Thyroid gland (tissue), 4 donors: ENCODE data around the gene DTD1. TPM values are rescaled to one million over a fixed set of nuclear protein-coding genes. Genes with fewer than 3 reads are reported as not detected.
"Not testable (repeated sequence)": the region's sequence is repeated elsewhere in the genome, so short reads cannot be mapped to it uniquely, and the experiment has no call there.

ENCODE experiments used
- DNase-seq, 2 donors: peaks; one replicate each; pipeline ENCODE4 v3.0.0-alpha.2; 2019
- H3K27ac ChIP-seq, 3 donors: fragments of 200-600 bp; sonication (generic); 1 replicate in 2 of 3; 2 replicates in 1 of 3; pipeline ENCODE4 v1.5.1; 2016 to 2019; ENCODE audit warnings: mild to moderate bottlenecking in 1 of 3, moderate library complexity in 1 of 3
- H3K27me3 ChIP-seq: fragments of 200-600 bp; sonication (generic); one replicate; pipeline ENCODE4 v1.5.1; 2019
- H3K36me3 ChIP-seq, 2 donors: fragments of 200-600 bp; sonication (generic); one replicate each; pipeline ENCODE4 v1.5.1; 2016 to 2019
- H3K4me1 ChIP-seq, 2 donors: fragments of 200-600 bp; sonication (generic); one replicate each; pipeline ENCODE4 v1.5.1; 2017 to 2019
- H3K4me3 ChIP-seq, 3 donors: fragments of 200-600 bp; sonication (generic); replicated peaks in 1 of 3; 1 replicate in 2 of 3; 2 replicates in 1 of 3; pipeline ENCODE4 v1.5.1; 2016; ENCODE audit warnings: mild to moderate bottlenecking in 1 of 3
- H3K9me3 ChIP-seq: fragments of 200-600 bp; sonication (generic); one replicate; pipeline ENCODE4 v1.5.1; 2017
- POLR2A ChIP-seq, 2 donors: fragments of 450-650 bp; IDR thresholded peaks; one replicate each; pipeline ENCODE4 v1.6.1; 2017; ENCODE audit warnings: antibody characterized with exemption in 2 of 2, mild to moderate bottlenecking in 2 of 2, moderate library complexity in 1 of 2
- WGBS, 2 donors: methylation state at CpG; one replicate each; pipeline ENCODE4 v1.1.5; 2017; 5-methylcytosine and 5-hydroxymethylcytosine counted together
- intact Hi-C: fragments of 100-400 bp; cut with DNase I; formaldehyde crosslinking; loops from one replicate; pipeline ENCODE4 v1.15.1; 2023
- total RNA-seq, 4 donors: library from RNA; depleted of rRNA; stranded (reverse); fragments of >200 nt; gene quantifications; one replicate each; pipeline ENCODE4 v1.2.3, GENCODE V29; 2016
- TF ChIP-seq, protein P1 (sequence below), 6 experiments: fragments of 200-600 bp in 3 of 6; fragments of 450-650 bp in 3 of 6; sonication (generic) in 3 of 6; IDR thresholded peaks; one replicate each; pipeline ENCODE4 v1.5.1; 2016 to 2019; ENCODE audit warnings: antibody characterized with exemption in 6 of 6, mild to moderate bottlenecking in 2 of 6, inconsistent platforms in 1 of 6, moderate library complexity in 1 of 6

Gene DTD1
- total RNA-seq, 4 donors from 2014 or later = 42.7 to 57.6 (median 52.4) TPM

- Histone ChIP-seq H3K4me3 (no peak overlapping the region), H3K27me3 (no peaks in the 10 kb centered on the region), H3K36me3 (no peaks in the 10 kb centered on the region), H3K27ac (no peak overlapping the region), H3K4me1 (no peaks in the 10 kb centered on the region), H3K9me3 (no peaks in the 10 kb centered on the region)
- DNase-seq = no peak
- TF ChIP-seq, protein P1, sequence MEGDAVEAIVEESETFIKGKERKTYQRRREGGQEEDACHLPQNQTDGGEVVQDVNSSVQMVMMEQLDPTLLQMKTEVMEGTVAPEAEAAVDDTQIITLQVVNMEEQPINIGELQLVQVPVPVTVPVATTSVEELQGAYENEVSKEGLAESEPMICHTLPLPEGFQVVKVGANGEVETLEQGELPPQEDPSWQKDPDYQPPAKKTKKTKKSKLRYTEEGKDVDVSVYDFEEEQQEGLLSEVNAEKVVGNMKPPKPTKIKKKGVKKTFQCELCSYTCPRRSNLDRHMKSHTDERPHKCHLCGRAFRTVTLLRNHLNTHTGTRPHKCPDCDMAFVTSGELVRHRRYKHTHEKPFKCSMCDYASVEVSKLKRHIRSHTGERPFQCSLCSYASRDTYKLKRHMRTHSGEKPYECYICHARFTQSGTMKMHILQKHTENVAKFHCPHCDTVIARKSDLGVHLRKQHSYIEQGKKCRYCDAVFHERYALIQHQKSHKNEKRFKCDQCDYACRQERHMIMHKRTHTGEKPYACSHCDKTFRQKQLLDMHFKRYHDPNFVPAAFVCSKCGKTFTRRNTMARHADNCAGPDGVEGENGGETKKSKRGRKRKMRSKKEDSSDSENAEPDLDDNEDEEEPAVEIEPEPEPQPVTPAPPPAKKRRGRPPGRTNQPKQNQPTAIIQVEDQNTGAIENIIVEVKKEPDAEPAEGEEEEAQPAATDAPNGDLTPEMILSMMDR (IDR thresholded peaks at IDR 0.05) = no peak
- TF ChIP-seq POLR2A (IDR thresholded peaks at IDR 0.05) = no peak
- intact Hi-C loops = no loop called here
- WGBS, 2 donors = 90 to 96% methylated on average over 9 of the region's 9 CpGs
These were observed 192.7 kb downstream of the DTD1 start for GRCh38 chr20:18780385-18781130.

DNA sequence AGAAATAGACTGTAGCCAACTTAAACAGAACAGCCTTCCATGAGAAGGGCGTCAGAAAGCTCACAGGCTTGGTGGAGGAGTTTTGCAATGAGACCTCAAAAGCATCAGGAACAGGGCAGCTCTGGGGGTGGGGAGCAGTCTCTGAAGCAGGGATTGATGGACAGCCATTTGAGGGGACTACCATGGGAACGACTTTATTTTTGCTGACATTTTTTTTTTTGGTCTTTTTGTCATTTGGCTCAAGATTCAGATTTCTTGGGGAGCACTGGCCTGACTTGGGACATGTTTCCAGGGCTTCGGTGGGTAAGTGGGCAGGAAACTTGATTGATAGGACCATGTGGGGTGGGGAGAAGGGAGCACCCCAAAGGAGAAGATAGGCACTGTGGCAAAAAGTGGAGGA lies 193.7 kb downstream of the DTD1 start:
- DNase-seq = no peak
- Histone ChIP-seq H3K27me3 (no peaks in the 10 kb centered on the region), H3K36me3 (no peaks in the 10 kb centered on the region), H3K27ac (no peak overlapping the region), H3K9me3 (no peaks in the 10 kb centered on the region), H3K4me1 (no peaks in the 10 kb centered on the region), H3K4me3 (no peak overlapping the region)
- intact Hi-C loops = no loop called here
- WGBS, 2 donors = 87 to 90% methylated on average over 3 of the region's 3 CpGs
- no peak for TF ChIP-seq POLR2A (IDR thresholded peaks at IDR 0.05)
- TF ChIP-seq, protein P1 (IDR thresholded peaks at IDR 0.05) = no peak

DNA sequence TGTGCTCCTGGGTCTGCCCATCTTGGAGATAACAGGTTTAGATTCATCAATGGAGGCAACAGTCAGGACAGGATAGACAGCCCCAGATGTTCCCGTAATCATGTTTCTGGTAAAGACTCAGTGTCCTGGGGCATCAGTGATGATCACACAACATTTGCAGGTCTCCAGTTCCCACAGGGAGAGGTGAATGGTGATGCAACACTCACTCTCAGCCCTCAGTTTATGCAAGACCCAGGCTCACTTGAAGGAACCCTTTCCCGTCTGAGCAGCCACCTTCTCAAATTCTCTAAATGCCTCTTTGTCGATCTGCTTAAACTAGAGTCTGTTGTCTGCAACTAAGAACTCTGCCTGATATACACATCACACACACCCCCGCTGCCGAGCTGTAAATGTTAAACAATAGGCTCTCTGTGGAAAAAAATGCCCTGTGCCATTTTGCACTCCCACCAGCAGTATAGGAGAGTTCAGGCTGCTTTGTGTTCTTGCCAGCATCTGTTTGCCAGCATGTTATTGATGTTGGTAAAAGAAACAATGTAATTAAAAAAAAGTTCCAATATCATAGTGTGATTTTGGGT lies 195.6 kb downstream of the DTD1 start:
- H3K4me1 ChIP-seq = no peaks in the 10 kb centered on the region
- WGBS, 2 donors = 83 to 86% methylated on average over 5 of the region's 5 CpGs
- intact Hi-C loops = no loop called here

DNA sequence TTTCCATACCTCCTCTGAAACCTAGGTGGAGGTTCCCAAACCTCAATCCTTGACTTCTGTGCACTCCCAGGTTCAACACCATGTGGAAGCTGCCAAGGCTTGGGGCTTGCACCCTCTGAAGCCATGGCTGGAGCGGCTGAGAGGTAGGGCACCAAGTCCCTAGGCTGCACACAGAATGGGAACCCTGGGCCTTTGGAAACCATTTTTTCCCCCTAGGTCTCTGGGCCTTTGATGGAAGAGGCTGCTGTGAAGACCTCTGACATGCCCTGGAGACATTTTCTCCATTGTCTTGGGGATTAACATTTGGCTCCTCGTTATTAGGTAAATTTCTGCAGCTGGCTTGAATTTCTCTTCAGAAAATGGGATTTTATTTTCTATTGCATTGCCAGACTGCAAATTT lies 199.2 kb downstream of the DTD1 start:
- H3K27ac ChIP-seq, H3K27me3 ChIP-seq, H3K4me3 ChIP-seq, H3K4me1 ChIP-seq, DNase-seq, H3K36me3 ChIP-seq, H3K9me3 ChIP-seq, intact Hi-C loops: not testable (repeated sequence)
- 81 to 88% methylated on average over 2 of the region's 2 CpGs for WGBS, 2 donors

More for the DNA sequence above, 195.6 kb downstream of the DTD1 start:
- no peak for DNase-seq
- Histone ChIP-seq H3K27ac (no peak overlapping the region), H3K4me3 (no peak overlapping the region), H3K9me3 (no peaks in the 10 kb centered on the region), H3K27me3 (no peaks in the 10 kb centered on the region), H3K36me3 (no peaks in the 10 kb centered on the region)
- TF ChIP-seq POLR2A (IDR thresholded peaks at IDR 0.05) = no peak

DNA sequence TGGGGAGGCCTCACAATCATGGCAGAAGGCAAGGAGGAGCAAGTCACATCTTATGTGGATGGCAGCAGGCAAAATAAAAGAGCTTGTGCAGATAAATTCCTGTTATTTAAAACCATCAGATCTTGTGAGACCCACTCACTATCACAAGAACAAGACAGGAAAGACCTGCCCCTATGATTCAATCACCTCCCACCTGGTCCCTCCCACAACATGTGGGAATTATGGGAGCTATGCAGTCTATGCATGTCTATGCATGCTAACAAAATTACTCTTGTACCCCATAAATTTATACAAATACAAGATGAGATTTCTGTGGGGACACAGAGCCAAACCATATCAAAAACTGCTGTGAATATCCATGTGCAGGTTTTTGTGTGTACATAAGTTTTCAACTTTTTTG lies 200.2 kb downstream of the DTD1 start:
- Histone ChIP-seq H3K36me3 (no peaks in the 10 kb centered on the region), H3K27ac (no peak overlapping the region), H3K4me1 (no peaks in the 10 kb centered on the region), H3K9me3 (no peaks in the 10 kb centered on the region), H3K4me3 (no peak overlapping the region), H3K27me3 (no peaks in the 10 kb centered on the region)
- no peak for TF ChIP-seq POLR2A (IDR thresholded peaks at IDR 0.05)
- TF ChIP-seq, protein P1 (IDR thresholded peaks at IDR 0.05) = no peak
- DNase-seq = no peak
- intact Hi-C loops = no loop called here

DNA sequence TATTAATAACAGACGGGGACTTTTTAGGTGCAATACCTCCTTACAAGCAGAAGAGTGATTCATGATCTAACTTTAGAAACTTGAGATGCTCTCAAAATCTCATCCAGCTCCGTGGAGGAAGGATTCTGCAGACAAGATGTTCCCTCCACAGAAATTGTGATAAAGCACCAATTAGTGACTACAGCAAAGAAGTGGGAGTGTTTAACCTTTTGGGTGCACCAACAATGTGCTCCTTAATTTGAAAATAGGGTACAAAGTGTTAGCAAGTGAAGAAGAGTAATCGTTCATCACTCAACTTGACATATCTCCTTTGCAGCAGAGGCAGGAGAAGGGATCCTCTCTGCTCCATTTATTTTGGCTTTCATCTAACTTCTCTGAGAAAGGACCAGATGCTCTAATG lies 202.9 kb downstream of the DTD1 start:
- no peak for DNase-seq
- no peak overlapping the region for H3K27ac ChIP-seq
- H3K27me3 ChIP-seq = no peaks in the 10 kb centered on the region
- H3K36me3 ChIP-seq = no peaks in the 10 kb centered on the region
- intact Hi-C loops = loop anchor here (10.0 kb wide), 2 partner anchors 166 to 216 kb away; no protein-coding TSS in a partner anchor
- H3K4me1 ChIP-seq = no peaks in the 10 kb centered on the region
- TF ChIP-seq, protein P1 (IDR thresholded peaks at IDR 0.05) = no peak
- TF ChIP-seq POLR2A (IDR thresholded peaks at IDR 0.05) = no peak
- 69 to 75% methylated on average over 3 of the region's 3 CpGs for WGBS, 2 donors
- H3K4me3 ChIP-seq = no peak overlapping the region
- no peaks in the 10 kb centered on the region for H3K9me3 ChIP-seq
